Measurements from ENCODE around the gene ZGPAT.
A peak's percentile ranks its signal among the peaks of the same experiment; 100 is the strongest.

ZGPAT gene

DNA sequence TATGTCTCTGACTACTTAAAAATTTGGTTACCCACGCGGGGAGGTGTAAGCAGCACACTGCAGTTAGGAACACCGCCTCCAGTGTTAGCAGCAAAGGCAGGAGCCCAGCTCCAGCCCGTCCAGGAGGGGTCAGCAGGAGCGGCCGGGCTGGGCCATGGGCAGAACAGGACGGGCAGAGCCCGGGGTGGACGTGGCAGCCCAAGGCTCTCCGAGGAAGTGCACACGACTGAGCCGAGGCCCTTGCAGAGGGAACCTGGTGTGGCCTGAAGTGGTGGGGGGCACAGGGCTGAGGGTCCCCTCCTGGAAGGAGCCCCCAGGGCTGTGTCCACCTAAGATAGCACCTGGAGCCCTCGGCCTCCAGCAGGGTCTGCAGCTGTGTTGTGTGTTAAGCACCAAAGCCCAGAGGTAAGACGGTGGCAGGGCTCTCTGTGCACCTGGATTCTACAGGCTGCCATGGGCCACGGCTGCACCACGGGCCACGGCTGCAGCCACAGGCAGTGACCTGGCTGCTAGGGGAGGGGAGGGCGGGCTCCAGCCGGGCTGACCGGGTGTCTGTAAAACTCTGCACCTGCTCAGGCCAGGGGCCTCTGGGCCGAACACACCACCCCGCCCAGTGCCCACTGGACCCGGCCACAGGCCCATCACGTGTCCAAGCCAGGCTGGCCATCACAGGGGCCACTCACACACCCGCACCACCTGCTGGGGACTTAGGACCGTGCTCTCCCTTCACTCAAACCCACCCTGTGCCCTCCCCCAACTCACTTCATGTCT lies 38.3 kb downstream of the ZGPAT start:
- DNase-seq: no peak

DNA sequence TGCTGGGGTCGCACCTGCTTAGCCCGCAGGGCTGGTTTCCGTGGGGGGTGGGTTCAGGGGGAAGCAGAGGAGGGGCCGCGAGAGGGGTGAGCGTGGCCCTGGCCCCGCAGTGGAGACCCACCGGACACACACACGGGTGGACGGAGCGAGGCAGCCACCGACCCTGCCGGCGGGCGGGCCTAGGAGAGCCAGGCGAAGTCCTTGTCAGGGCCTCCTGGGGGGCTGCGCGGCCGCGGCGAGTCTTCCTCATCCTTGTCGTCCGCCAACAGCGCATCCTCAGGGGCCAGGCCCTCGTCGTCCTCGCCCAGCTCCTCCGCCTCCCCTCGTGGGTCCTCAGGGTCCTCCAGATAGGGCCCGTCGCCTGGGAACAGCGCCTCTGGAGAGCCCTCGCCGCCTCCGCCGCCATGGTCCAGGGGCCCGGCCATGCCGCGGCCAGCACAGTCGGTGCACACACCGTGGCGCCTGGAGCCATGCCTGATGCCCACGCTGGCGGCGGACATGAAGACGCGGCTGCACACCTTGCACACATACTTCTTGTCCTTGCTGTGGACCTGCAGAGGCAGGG lies 39.0 kb downstream of the ZGPAT start:
- DNase-seq: no peak

DNA sequence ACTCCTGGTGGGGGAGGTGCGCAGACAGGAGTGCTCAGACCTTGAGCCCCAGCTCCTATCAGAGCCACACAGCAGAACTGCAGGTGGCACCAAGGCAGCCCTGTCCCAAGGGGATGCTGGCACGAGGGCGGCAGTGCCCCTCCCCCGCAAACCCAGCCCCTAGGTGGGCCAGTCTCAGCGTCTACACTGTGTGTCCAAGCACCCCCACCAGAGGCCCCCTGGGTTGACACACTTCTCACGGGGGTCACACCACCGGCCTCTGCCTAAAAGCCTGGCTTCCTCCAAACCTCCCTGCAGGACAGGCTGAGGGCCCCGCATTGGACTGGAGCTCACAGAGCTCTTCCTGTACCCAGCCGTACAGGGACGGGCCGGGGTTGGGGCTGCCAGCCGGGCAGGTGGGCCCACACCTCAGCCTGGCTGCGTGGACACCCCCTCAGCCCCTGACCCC lies 39.8 kb downstream of the ZGPAT start:
- no peak for DNase-seq

DNA sequence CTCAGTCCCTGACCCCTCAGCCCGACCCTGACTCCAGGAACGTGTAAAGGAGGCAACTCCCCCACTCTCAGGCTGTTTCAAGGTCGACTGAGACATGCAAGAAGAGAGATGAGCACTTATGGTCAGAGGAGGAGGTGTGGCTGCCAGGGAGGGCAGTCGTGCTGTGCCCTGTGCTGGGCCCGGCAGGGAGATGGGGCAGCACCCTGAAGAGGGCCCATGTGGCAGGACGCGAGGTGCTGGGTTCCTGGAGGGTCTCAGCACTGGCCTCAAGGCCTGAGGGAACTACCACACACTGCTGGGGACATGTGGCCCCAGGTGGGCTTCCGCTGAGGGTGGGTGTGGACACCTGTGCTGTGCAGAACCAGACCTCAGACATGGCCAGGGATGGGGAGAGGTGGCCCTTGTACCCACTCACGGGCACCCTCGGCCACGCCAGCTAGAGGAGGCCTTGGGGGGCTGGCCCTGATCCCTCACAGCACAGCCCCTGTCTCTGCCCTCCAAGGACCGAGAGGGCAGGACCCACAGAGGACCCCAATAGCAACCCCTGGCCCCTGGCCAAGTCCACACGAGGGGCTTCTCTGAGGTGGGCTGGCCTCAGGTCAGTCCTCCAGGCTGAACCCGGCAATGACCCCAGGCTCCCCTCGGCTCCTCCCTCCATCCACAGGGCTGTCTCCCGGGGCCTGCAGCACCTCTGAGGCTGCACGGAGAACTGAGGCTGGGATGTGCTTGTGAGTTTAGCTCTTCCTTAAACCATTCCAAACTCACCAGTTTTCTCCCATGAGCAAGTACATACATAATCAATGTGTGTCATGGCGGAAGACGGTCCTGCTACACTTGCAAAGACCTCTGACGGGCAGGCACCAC lies 40.5 kb downstream of the ZGPAT start:
- DNase-seq: no peak

DNA sequence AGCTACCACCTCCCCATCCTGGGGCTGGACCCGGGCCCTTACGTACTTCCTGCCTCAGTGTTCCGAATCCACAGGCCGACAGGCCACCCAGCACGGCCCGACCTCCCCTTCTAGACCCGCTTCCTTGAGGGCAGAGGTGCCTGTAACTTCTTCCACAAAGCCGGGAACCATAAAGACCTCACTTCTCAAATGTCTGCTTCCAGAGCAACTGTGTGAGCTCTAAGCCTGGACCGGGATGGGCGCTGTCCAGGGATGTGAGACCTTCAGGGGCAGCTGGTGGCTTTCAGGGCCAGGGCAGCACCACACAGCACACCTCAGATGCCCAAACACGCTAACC lies 41.1 kb downstream of the ZGPAT start:
- no peak for DNase-seq

DNA sequence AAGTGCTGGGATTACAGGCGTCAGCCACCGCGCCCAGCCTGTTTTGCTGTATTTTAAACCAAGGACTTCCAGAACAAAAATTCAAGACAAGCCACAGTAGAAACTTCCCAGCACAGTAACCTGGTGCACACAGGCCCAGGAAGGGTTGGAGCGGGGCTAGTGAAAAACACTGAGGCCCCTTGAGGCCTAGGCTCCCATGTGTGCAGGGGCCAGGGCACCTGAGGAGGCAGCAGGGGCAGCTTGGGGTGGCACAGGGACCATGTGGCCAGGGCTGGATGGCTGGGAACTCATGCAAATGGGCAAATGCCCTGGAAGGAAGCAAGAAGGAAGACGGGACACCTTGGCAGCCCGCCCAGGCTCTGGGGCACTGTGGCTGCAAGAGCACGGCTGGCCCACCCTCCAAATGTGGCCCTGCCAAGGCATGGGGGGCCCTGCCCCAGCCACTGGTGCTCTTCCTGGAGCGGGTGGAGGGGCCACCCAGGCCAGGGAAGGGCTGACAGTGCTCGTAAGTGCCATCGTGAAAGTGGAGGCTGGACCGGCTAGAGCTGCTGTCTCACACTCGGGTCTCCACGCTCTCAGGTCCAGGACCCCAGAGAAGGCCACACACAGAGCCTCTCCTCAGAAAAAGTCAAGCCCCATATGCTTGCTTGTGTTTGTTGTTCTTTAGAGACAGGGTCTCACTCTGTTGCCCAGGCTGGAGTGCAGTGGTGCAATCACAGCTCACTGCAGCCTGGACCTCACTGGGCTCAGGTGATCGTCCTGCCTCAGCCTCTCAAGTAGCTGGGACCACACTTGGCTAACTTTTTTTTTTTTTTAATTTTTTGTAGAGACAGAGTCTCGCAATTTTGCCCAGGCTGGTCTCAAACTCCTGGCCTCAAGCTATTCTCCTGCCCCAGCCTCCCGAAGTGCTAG lies 42.0 kb downstream of the ZGPAT start:
- DNase-seq: no peak

DNA sequence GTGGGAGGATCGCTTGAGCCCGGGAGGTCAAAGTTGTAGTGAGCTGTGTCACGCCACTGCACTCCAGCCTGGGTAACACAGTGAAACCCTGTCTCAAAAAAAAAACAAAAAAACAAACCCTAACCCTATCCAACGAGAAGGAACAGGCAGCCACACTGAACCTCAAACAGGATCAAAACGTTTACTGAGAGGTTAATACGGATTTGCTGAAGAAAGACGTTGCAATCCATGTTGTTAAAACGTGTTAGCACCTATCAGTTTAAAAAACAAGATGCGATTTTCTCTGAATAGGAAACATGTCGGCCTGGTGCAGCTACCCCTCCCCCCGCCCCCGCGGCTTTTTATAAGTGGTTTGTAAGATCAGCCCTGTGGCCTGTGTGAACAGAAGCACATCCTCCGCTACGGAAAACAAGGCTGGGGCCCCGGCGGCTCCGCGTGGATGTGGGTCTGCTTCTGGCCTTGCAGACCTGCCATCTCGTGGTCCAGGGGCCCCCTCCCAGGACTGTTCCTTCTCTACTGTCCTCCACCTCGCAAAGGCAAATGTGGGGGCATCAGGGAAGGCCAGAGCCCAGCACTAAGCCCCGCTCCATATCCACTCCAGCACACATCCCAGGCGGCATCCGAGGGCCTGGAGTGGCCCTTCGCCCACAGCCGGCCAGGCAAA lies 43.1 kb downstream of the ZGPAT start:
- peak; percentile 65 for DNase-seq

DNA sequence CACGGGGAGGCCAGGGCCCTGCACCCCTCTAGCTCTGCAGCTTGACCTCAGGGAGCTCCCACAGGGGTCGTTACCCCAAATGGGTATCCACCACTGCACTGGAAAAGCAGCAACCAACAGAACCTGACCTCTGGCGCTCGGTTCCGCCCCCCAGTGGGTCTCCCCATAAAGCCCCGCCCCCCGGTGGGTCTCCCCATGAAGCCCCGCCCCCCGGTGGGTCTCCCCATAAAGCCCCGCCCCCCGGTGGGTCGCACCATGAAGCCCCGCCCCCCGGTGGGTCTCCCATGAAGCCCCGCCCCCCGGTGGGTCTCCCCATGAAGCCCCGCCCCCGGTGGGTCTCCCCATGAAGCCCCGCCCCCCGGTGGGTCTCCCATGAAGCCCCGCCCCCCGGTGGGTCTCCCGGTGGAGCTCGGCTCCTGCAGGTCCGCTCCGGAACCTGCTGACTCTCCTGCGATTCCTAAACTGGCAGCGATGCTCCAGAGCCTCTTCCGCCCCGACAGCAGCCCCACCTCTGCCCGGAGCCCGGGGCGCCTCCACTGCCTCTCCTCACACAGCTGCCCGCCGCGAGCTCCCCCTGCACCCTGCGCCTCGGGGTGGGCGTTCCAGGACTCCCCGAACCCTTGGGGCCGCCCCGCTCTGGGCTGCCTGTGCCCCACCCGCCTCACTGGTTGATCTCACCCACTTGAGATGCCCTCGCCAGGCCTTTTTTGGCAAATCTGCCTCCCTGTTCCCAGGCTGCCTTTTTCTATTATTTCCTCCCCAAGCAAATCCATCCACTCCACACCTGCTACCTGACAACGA lies 43.8 kb downstream of the ZGPAT start:
- no peak for DNase-seq

DNA sequence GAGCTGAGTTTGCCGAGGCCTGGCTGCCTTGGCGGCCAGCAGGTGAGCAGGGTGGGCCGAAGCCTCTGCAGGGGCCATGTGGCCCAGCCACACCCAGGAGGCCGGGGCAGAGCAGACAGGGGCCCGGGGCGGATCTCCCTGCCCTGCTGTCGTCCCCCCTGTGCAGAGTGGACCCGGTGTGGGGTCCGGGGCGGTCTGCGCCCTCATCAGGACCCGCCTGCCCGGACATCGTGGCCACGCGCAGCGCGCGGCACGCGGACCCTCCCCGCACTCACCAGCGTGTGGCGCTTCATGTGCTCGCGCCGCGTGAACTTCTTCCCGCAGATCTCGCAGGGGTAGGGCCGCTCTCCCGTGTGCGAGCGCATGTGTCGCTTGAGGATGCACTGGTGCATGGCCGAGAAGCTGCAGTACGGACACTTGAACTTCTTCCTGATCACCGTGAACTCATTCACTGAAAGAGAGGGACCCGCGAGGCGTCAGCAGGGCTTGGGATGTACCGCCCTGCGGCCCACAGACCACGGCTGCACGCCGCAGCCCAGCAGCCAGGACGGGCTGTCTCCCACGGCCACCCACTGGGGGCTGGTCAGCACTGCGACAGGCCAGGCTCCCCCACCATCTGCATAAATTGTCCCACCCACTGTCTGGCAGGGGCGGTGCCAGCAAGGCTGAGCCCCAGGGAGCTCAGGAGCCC lies 44.7 kb downstream of the ZGPAT start:
- DNase-seq: no peak

DNA sequence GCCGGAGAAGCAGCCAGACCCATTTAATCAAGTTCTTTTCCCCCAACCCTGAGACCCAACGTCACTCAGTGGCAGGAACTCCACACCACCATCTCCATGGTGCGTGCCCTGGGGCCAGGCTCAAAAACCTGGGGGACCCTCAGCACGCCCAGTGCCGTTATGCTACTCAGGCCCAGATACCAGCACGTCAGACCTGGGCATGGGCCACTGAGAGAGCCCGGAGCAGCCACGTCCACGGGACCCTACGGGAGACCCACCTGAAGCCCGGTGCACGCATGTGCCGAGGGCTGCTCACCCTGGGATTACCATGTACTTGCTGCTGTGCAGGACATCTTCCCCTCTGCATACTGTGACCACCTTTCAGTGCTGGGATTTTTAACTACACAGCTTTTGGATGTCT lies 45.5 kb downstream of the ZGPAT start:
- no peak for DNase-seq

DNA sequence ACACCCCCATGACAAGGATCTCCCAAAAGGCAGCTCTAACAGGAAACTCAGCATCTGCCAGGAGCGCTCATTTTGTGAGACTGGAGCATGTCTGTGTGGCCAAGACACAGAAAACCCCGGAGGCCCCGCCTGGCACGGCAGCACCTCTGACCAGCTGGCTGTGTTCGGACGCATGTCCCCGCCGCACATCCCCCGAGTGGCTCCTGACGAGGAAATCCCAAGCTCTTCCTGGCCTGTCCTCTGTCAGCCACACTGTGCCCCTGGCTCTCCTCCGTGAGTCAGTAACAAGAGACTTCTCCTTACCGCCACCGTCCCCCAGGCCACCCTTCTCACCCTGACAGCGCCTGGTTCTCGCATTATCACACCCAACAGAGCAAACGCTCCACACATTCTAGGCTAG lies 46.2 kb downstream of the ZGPAT start:
- DNase-seq: no peak

DNA sequence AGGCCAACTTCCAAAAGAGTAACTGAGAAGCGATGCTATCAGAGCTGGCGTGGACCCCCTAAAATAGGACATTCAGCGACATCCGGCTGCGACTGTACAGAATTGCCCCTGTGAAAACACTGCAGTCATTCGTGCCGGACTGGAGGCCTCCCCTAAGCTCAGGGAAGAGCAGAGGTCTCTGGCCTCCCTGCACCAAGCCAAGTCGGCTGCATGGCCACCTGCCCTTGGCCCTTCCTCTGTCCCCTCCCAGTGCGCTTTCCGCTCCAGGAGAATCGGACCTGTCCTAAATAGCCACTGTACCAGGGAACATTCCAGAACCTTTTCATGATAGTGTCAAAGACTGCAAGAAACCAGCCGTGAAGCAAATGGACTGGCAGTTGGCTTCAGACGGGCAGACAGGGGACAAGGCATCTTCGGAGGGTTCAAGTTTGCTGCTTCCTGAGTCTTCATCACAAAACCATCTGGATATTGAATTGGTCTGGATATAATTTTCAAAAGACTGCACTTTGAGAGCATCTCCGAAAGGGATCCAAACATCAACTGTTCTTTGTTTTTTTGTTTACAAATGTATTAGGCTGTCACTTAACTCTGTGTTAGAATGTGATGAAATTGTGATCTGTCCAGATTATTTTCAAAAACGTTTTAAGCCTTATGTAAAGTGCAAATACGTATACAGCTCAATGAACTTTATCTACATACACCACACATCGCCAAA lies 48.3 kb downstream of the ZGPAT start:
- no peak for DNase-seq

DNA sequence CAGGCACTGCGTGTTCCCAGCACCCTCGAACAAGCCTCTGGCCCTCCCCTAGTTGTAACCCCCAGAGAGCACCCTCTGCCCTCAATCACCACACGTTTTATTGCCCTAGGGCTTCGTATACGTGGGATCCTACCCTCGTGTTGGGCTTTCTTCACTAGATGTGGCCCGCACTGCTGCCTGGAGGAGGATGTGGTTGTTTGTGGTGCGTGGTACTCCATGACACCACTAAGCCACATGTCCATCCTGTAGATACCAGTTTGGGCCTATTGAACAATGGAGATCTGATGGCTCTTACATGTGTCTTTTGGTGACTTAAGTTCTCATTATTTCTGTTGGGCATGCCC lies 48.8 kb downstream of the ZGPAT start:
- DNase-seq: peak; percentile 49

DNA sequence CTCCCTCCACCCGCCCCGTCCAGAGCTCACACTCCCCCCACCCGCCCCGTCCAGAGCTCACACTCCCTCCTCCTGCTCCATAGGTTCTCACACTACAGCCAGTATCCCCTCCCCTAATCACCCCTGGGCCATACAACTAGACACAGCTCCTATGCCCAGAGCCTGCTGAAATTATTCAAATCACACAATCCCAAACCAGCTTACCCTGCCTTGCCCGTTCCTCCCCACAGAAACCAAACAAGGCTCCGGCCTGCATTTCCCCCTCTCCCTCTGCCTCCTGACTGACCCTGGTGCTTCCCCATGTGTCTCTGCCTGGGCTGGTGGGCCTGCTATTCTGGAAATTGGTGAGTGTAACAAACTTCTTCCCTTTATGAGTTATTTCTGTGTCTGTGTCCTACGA lies 50.3 kb downstream of the ZGPAT start:
- no peak for DNase-seq

DNA sequence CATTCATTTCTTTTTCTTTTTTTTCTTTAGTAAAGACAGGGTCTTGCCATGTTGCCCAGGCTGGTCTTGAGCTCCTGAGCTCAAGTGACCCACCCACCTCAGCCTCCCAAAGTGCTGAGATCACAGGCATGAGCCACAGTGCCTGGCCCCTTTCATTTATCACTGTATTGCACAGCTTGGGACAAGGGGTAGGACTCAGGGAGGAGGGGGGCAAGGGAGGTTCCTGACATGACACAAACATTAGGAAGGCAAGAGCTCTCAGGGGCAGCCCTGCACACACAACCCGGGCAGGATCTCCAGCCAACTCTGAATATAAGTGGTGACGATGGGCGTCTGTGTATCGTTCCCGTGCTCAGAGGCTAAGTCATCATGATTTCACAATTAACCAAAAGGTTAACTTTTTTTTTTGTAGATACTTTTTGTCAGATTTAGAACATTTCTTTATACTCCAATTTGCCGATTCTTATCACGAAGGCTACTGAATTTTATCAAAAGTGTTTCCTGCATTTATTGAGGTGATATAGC lies 51.6 kb downstream of the ZGPAT start:
- no peak for DNase-seq

DNA sequence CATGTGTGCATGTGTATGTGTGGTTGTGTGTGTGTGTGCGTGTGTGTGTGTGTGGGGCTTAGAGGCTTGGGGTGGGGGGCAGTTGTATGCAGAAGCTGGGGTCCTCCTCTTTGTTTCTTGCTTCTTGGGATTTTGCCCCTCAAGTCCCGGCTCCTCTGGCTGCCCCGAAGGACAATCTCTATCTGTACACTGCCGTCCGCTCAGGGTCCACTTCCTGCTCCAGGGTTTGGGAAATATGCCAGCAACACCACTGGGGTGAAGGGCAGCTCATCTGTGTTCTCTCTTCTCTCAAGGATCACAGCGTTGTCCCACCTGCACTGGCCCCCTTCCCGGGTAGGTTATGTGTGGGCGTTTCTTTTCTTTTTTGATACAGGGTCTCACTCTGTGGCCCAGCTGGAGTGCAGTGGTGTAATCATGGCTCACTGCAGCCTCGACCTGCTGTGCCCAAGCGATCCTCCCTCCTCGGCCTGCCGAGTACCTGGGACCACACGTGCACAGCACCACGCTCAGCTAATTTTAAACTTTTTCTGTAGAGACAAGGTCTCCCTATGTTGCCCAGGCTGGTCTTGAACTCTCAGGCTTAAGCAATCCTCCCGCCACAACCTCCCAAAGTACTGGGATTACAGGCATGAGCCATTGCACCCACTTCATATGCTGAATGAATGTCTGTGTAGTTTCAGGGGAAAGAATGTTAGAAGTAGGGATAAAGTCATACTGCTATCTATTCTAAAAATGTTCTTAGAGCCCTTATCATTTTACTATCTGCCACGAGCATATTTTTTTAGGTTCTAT lies 57.4 kb downstream of the ZGPAT start:
- DNase-seq: no peak

DNA sequence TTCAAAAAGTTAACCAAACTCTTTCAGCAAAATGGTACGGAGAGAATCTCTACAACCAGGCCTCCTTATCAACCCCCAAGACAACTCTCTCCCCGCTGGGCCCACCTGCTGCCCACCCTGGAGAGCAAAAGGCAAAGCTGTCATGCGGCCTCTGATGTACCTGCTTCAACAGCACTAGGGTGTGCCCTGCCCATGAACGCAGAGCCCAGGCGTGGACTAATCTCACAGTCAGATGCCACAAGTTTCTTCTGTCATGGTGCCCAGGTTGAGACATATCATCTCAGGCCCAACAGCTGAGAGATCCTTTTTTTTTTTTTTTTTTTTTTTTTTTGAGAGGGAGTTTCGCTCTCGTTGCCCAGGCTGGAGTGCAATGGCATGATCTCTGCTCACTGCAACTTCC lies 58.1 kb downstream of the ZGPAT start:
- DNase-seq: no peak

DNA sequence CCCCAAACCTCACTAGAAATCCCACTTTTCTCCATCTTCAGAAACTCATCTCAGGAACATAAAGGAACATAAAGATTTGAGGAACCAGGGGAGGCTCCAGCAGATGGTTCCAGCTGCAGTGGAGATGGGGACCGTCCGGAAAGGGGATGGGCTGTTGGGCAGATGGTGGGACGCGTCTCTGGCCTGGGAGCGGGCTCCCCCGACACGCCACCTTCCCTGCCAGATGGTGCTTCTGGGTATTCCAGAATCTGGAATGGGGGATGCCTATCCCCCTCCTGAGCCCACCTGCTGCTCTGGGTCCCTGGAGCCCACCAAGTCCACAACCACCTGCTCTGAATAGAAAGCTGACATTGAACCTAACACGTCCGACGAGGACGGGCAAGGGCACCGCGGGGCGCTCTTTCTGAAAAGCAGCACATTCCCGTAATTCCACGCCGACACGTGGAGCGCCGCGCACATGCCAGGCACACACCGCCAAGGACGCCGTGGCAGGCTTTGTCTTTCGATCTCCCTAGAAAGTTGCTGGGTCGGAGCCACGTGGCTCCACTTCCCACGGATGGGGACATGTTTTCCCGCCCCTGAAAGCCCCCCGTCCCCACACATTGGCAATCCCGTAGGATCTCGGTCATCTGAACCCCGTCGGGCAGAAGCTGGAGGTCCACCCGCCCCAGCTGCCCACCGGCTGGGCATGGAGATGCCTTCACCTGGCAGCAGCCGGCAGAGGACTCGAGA lies 59.0 kb downstream of the ZGPAT start:
- DNase-seq: no peak

DNA sequence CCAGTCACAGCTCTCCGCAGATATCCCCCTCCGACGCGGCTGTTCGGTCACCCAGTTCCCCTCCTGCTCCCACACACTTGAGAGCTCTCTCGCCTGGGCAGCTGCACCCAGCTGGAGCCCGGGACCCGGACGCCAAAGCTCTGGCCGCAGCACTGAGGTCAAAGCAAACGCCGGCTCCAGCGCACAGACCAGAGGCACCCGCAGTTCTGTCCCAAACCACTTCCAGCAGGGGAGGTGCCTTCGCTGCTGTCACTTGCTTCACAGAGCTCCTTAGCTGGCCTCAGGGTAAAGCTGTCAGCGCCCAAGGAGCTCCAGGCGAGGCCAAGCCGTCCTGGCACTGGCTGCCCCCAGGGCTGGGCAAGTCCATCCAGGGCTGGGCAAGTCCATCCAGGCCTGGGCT lies 59.6 kb downstream of the ZGPAT start:
- no peak for DNase-seq
